ENCODE measurements around the gene MRPL53. TPM values are rescaled to one million over a fixed set of nuclear protein-coding genes. Genes with fewer than 3 reads are reported as not detected.

The MRPL53 gene
- total and polyA plus RNA-seq, 10 donors, result 13.0 to 86.7 (median 67.3) TPM

DNA sequence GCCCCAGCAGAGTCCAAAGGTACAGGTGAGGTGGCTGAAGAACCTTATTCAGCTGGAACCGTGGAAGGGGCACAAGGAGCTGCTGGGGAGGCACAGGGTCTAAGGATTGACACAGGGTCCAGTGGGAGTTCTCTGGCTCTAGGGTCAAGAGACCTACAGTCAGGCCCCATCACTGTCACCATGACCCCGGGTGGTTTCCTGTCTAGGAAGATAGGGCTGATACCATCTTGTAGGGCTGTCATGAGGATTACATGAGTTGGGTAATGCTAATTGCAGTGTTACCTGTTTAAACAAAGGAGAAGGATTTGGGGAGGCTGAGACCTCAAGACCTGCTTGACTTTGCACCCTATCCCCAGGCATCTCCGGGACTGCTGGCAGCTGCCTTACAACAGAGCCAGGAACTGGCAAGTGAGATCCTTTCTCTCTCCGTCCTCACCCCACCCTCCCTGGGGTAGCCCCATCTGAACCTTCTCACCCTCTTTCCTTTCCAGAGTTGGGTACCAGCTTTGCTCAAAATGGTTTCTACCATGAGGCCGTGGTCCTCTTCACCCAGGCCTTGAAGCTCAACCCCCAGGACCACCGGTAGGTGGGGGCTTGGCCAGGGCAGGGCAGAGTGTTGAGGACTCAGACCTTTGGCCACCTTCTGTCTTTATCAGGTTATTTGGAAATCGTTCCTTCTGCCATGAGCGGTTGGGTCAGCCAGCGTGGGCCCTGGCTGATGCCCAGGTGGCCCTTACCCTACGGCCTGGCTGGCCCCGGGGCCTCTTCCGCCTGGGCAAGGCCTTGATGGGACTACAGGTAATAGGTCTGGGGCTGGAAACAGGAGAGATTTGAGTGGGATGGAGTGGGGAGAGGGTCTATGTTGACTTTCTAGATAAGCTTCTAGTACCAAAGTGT lies 19.4 kb upstream of the MRPL53 start:
- Histone ChIP-seq H3K27me3 (replicated peaks in 1 of 7) (peaks cover 0 to 3% (median 0%) of the 10 kb centered on the region in 7 donors), H3K9me3 (no peaks in the 10 kb centered on the region), H3K27ac (no peak overlapping the region), H3K4me1 (peaks cover 0 to 4% (median 0%) of the 10 kb centered on the region in 6 donors), H3K4me3 (no peak overlapping the region), H3K36me3 (peaks cover 5 to 80% (median 55%) of the 10 kb centered on the region in 6 donors)
- TF ChIP-seq POLR2A (IDR thresholded peaks at IDR 0.05), result no peak
- TF ChIP-seq, protein P1, sequence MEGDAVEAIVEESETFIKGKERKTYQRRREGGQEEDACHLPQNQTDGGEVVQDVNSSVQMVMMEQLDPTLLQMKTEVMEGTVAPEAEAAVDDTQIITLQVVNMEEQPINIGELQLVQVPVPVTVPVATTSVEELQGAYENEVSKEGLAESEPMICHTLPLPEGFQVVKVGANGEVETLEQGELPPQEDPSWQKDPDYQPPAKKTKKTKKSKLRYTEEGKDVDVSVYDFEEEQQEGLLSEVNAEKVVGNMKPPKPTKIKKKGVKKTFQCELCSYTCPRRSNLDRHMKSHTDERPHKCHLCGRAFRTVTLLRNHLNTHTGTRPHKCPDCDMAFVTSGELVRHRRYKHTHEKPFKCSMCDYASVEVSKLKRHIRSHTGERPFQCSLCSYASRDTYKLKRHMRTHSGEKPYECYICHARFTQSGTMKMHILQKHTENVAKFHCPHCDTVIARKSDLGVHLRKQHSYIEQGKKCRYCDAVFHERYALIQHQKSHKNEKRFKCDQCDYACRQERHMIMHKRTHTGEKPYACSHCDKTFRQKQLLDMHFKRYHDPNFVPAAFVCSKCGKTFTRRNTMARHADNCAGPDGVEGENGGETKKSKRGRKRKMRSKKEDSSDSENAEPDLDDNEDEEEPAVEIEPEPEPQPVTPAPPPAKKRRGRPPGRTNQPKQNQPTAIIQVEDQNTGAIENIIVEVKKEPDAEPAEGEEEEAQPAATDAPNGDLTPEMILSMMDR (IDR thresholded peaks at IDR 0.05 in 8 of 11, conservative IDR thresholded peaks at IDR 0.05 in 3 of 11), result no peak
- no peak for TF ChIP-seq POLR2AphosphoS5 (IDR thresholded peaks at IDR 0.05)
- DNase-seq, result peak; percentile 56
- intact Hi-C loops (cut with DNase I; ENCODE audit: low total_unique reads), result no loop called here
- 93 to 96% (median 95%) methylated on average over 12 of the region's 12 CpGs for WGBS, 5 donors

DNA sequence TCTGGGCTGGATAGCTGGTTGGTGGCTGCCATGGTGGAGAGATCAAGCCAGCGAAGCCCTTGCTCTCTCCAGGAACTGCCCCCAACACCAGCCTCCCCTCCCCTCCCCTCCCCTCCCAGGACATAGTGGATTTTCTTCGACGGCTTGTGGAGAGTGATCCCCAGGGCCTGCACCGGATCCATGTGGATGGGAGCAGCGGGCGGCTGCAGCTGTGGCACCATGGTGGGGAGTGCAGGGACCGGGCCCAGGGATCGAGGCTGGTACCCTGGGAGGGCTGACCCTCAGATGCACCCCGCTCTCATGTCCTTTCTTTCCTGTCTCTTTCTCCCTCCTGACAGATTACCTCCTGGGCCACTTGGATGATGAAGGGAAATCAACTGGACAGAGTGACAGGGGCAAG lies 17.4 kb upstream of the MRPL53 start:
- H3K9me3 ChIP-seq, result no peaks in the 10 kb centered on the region
- no peaks in the 10 kb centered on the region for H3K27me3 ChIP-seq (replicated peaks in 1 of 7)
- intact Hi-C loops (cut with DNase I; ENCODE audit: low total_unique reads), result no loop called here
- DNase-seq, result peak; percentile 51
- peaks cover 0 to 11% (median 0%) of the 10 kb centered on the region in 6 donors for H3K4me1 ChIP-seq
- TF ChIP-seq, protein P1 (IDR thresholded peaks at IDR 0.05 in 8 of 11, conservative IDR thresholded peaks at IDR 0.05 in 3 of 11), result no peak
- TF ChIP-seq POLR2AphosphoS5 (IDR thresholded peaks at IDR 0.05), result no peak
- 86 to 98% (median 94%) methylated on average over 8 to 9 of the region's 9 CpGs for WGBS, 5 donors
- no peak overlapping the region for H3K4me3 ChIP-seq
- no peak overlapping the region for H3K27ac ChIP-seq
- H3K36me3 ChIP-seq, result peaks cover 5 to 100% (median 63%) of the 10 kb centered on the region in 6 donors

DNA sequence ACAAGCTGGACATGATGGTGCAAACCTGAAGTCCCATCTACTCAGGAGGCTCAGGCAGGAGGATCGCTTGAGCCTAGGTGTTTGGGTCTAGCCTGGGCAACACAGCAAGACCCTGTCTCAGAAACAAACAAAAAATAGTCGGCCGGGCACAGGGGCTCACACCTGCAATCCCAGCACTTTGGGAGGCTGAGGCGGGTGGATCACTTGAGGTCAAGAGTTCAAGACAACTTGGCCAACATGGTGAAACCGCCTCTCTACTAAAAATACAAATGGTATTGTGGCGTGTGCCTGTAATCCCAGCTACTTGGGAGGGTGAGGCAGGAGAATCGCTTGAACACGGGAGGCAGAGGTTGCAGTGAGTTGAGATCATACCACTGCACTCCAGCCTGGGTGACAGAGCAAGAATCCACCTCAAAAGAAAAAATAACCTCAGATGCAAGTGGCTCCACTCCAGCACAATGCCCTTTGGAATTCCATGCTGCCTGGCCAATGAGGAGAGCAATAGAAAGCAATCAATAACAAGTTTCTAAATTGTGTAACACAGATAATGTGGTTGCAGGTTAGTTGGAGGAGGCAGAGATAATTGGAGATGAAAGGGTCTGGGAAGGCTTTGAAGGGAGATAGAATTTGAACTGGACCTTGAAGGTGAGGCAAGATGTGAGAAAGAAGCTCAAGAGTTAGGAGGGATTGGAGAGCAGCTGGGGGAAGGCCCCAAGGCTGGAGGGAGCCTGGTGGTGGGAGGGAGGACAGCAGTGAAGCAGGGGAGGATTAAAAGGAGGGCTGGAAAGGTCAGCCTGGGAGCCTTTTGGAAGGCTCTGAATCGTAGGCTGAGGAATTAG lies 16.4 kb upstream of the MRPL53 start:
- peaks cover 5 to 97% (median 60%) of the 10 kb centered on the region in 6 donors for H3K36me3 ChIP-seq
- DNase-seq, result peak; percentile 40
- no peak overlapping the region for H3K4me3 ChIP-seq

More for the DNA sequence above, 16.4 kb upstream of the MRPL53 start:
- TF ChIP-seq POLR2AphosphoS5 (IDR thresholded peaks at IDR 0.05), result no peak
- TF ChIP-seq, protein P1 (IDR thresholded peaks at IDR 0.05 in 8 of 11, conservative IDR thresholded peaks at IDR 0.05 in 3 of 11), result no peak
- TF ChIP-seq POLR2A (IDR thresholded peaks at IDR 0.05), result no peak
- H3K27me3 ChIP-seq (replicated peaks in 1 of 7), result no peaks in the 10 kb centered on the region
- H3K9me3 ChIP-seq, result no peaks in the 10 kb centered on the region
- intact Hi-C loops (cut with DNase I; ENCODE audit: low total_unique reads), result no loop called here
- 91 to 98% (median 94%) methylated on average over 9 of the region's 9 CpGs for WGBS, 5 donors
- no peak overlapping the region for H3K27ac ChIP-seq
- peaks cover 5 to 22% (median 8%) of the 10 kb centered on the region in 6 donors for H3K4me1 ChIP-seq

All from spleen (tissue), 11 donors.